ENCODE results near the gene GGT6. TPM values are rescaled to one million over a fixed set of nuclear protein-coding genes. Genes with fewer than 3 reads are reported as not detected.

GGT6 gene
- total RNA-seq, 6 experiments from 2014 or later = not detected

GRCh38 chr17:4537451-4538235, 22.7 kb downstream of the GGT6 start:
- TF ChIP-seq, protein P1, sequence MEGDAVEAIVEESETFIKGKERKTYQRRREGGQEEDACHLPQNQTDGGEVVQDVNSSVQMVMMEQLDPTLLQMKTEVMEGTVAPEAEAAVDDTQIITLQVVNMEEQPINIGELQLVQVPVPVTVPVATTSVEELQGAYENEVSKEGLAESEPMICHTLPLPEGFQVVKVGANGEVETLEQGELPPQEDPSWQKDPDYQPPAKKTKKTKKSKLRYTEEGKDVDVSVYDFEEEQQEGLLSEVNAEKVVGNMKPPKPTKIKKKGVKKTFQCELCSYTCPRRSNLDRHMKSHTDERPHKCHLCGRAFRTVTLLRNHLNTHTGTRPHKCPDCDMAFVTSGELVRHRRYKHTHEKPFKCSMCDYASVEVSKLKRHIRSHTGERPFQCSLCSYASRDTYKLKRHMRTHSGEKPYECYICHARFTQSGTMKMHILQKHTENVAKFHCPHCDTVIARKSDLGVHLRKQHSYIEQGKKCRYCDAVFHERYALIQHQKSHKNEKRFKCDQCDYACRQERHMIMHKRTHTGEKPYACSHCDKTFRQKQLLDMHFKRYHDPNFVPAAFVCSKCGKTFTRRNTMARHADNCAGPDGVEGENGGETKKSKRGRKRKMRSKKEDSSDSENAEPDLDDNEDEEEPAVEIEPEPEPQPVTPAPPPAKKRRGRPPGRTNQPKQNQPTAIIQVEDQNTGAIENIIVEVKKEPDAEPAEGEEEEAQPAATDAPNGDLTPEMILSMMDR (IDR thresholded peaks at IDR 0.05) = no peak
- H3K4me3 Mint-ChIP-seq = no peak overlapping the region
- H3K36me3 Mint-ChIP-seq (ENCODE audit: low read depth) = no peaks in the 10 kb centered on the region
- peaks cover 10% of the 10 kb centered on the region for H3K27me3 Mint-ChIP-seq (ENCODE audit: insufficient read depth)
- no peaks in the 10 kb centered on the region for H3K9me3 Mint-ChIP-seq
- no peaks in the 10 kb centered on the region for H3K4me1 Mint-ChIP-seq (ENCODE audit: low read depth)
- H3K27ac Mint-ChIP-seq = no peak overlapping the region
- DNase-seq = no peak

DNA sequence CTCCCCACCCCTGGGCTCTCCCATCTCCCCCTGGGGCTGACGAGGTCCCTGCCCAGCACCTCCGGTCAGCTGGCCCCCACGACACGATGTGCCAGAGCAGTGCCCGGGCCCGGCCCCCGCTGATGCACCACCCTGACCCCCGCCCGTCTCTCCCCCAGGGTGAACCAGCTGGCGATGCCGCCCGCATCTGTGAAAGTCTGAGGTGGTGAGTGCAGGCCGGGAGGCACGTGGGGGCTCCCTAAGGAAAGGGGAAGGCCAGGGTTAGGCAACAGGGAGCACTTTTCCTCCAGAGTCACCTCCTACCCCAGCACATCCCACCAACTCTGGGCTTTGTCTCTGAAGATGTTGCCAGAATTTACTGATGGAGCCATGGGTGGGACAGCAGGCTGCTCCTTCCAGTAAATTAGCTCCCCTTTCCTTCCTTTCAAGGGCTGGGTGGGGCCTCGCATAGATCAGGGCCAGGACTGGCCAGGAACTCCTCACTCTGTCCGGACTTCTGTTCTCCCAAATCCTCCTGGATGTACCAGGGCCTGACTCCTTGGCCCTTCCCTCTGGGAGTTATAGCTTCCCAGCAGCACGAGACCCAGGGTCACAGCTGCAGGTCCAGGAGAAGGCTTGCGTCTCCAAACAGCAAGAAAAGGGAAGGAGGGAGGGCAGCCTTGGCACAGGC, 23.5 kb downstream of the GGT6 start:
- TF ChIP-seq, protein P1 (IDR thresholded peaks at IDR 0.05) = no peak
- H3K36me3 Mint-ChIP-seq (ENCODE audit: low read depth) = no peaks in the 10 kb centered on the region
- no peak overlapping the region for H3K4me3 Mint-ChIP-seq
- DNase-seq = no peak
- no peaks in the 10 kb centered on the region for H3K4me1 Mint-ChIP-seq (ENCODE audit: low read depth)
- peaks cover 15% of the 10 kb centered on the region for H3K27me3 Mint-ChIP-seq (ENCODE audit: insufficient read depth)
- H3K27ac Mint-ChIP-seq = no peak overlapping the region
- no peaks in the 10 kb centered on the region for H3K9me3 Mint-ChIP-seq

DNA sequence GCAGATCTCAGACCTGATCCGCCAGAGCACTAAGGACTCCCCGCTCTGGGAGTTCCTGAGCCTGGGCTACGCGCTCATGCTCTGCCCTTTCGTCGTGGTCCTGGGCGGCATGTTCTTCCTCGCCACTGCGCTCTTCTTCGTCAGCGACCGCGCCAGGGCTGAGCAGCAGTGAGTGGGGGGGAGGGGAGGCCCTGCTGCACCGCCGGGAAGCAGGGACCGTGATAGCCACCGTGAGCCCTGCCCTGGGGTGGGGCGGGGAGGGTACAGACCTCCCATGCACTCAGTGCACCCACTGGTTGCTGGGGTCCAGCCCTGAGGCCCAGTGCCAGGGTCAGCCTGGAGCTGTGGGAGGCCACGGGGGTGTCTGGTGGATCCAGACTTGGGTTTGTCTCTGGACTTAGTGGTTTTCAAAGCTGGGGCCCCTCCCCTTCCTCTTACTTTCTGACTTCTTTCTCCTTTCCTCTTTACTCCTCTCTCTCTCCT, 24.1 kb downstream of the GGT6 start:
- Mint-ChIP-seq H3K4me3 (no peak overlapping the region), H3K36me3 (ENCODE audit: low read depth) (no peaks in the 10 kb centered on the region), H3K4me1 (ENCODE audit: low read depth) (no peaks in the 10 kb centered on the region), H3K27me3 (ENCODE audit: insufficient read depth) (peaks cover 16% of the 10 kb centered on the region), H3K9me3 (no peaks in the 10 kb centered on the region), H3K27ac (no peak overlapping the region)
- TF ChIP-seq, protein P1 (IDR thresholded peaks at IDR 0.05) = no peak
- DNase-seq = no peak

GRCh38 chr17:4535667-4536258, 24.6 kb downstream of the GGT6 start:
- Mint-ChIP-seq H3K4me3 (no peak overlapping the region), H3K4me1 (ENCODE audit: low read depth) (no peaks in the 10 kb centered on the region), H3K36me3 (ENCODE audit: low read depth) (no peaks in the 10 kb centered on the region)

DNA sequence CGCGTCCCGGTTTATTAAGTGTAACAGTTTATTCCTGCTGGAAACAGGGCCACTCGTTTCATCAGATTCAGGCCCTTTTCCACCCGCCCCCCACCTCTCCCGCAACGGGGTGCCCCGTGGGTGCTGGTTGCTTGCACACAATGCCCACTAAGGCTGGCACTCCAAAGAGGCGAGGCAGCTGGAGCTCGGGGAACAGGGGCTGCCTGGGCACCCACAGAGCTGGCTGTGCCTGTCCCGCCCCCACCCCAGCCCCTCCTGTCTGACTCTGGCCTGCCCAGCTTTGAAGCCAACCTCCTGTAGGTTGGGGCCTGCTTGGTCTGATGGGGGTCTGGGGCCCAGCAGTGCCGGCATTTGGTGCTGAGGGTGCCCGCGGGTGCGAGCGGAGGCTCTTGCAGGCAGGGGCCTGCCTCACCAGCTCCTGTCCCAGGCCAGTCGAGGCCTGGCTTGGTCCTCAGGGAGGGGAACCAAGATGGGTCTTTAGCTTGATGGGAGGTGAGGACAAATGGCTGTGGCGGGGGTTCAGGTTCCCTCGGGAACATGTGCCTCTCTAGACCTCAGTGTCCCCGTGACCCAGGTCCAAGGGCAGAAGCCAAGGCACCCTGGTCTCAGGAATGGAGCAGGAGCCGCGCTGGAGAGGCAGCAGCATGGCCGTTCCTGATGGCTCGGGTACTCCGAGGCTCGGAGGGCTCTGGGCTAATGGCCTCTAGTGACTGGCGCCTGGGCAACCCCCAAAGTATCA, 25.3 kb downstream of the GGT6 start:
- DNase-seq = no peak
- peaks cover 19% of the 10 kb centered on the region for H3K27me3 Mint-ChIP-seq (ENCODE audit: insufficient read depth)
- no peaks in the 10 kb centered on the region for H3K9me3 Mint-ChIP-seq
- H3K36me3 Mint-ChIP-seq (ENCODE audit: low read depth) = no peaks in the 10 kb centered on the region
- no peak overlapping the region for H3K4me3 Mint-ChIP-seq
- no peak overlapping the region for H3K27ac Mint-ChIP-seq
- TF ChIP-seq, protein P1 (IDR thresholded peaks at IDR 0.05) = no peak
- no peaks in the 10 kb centered on the region for H3K4me1 Mint-ChIP-seq (ENCODE audit: low read depth)

More at GRCh38 chr17:4535667-4536258, 24.6 kb downstream of the GGT6 start:
- TF ChIP-seq, protein P1 (IDR thresholded peaks at IDR 0.05) = no peak
- no peak overlapping the region; the same call in 1 of the 2 replicates for H3K27ac Mint-ChIP-seq
- peaks cover 19% of the 10 kb centered on the region for H3K27me3 Mint-ChIP-seq (ENCODE audit: insufficient read depth)
- no peaks in the 10 kb centered on the region for H3K9me3 Mint-ChIP-seq
- no peak for DNase-seq
